ENCODE results near the gene PPP1R12B.
"Not testable (repeated sequence)": the region's sequence is repeated elsewhere in the genome, so short reads cannot be mapped to it uniquely, and the experiment has no call there.

The PPP1R12B gene

GRCh38 chr1:202528096-202528722 is 179.7 kb downstream of the PPP1R12B start:
- DNase-seq (ENCODE audit: low spot score) = not testable (repeated sequence)

GRCh38 chr1:202530686-202531085 is 182.2 kb downstream of the PPP1R12B start:
- DNase-seq (ENCODE audit: low spot score) = not testable (repeated sequence)

- no peak for DNase-seq (ENCODE audit: low spot score)
These were observed 182.9 kb downstream of the PPP1R12B start for GRCh38 chr1:202531472-202531811.

- not testable (repeated sequence) for DNase-seq (ENCODE audit: low spot score)
These were observed 183.5 kb downstream of the PPP1R12B start for GRCh38 chr1:202531812-202532616.

- not testable (repeated sequence) for DNase-seq (ENCODE audit: low spot score)
These were observed 190.7 kb downstream of the PPP1R12B start for GRCh38 chr1:202539166-202539574.

- not testable (repeated sequence) for DNase-seq (ENCODE audit: low spot score)
These were observed 191.1 kb downstream of the PPP1R12B start for GRCh38 chr1:202539583-202539982.

GRCh38 chr1:202540014-202540413 is 191.5 kb downstream of the PPP1R12B start:
- no peak for DNase-seq (ENCODE audit: low spot score)

- DNase-seq (ENCODE audit: low spot score) = no peak
These were observed 191.9 kb downstream of the PPP1R12B start for GRCh38 chr1:202540448-202540847.

- not testable (repeated sequence) for DNase-seq (ENCODE audit: low spot score)
These were observed 192.4 kb downstream of the PPP1R12B start for GRCh38 chr1:202540858-202541257.

- not testable (repeated sequence) for DNase-seq (ENCODE audit: low spot score)
These were observed 193.9 kb downstream of the PPP1R12B start for GRCh38 chr1:202542415-202542814.

- not testable (repeated sequence) for DNase-seq (ENCODE audit: low spot score)
These were observed 195.0 kb downstream of the PPP1R12B start for GRCh38 chr1:202543537-202543936.

- not testable (repeated sequence) for DNase-seq (ENCODE audit: low spot score)
These were observed 196.4 kb downstream of the PPP1R12B start for GRCh38 chr1:202544766-202545449.

GRCh38 chr1:202545647-202546303 is 197.3 kb downstream of the PPP1R12B start:
- not testable (repeated sequence) for DNase-seq (ENCODE audit: low spot score)

GRCh38 chr1:202546377-202546776 is 197.9 kb downstream of the PPP1R12B start:
- not testable (repeated sequence) for DNase-seq (ENCODE audit: low spot score)

- DNase-seq (ENCODE audit: low spot score) = not testable (repeated sequence)
These were observed 198.3 kb downstream of the PPP1R12B start for GRCh38 chr1:202546796-202547195.

GRCh38 chr1:202547215-202547614 is 198.7 kb downstream of the PPP1R12B start:
- DNase-seq (ENCODE audit: low spot score) = no peak

- not testable (repeated sequence) for DNase-seq (ENCODE audit: low spot score)
These were observed 201.6 kb downstream of the PPP1R12B start for GRCh38 chr1:202550088-202550487.

- DNase-seq (ENCODE audit: low spot score) = no peak
These were observed 203.2 kb downstream of the PPP1R12B start for GRCh38 chr1:202551683-202552082.

- DNase-seq (ENCODE audit: low spot score) = not testable (repeated sequence)
These were observed 204.1 kb downstream of the PPP1R12B start for GRCh38 chr1:202552615-202553014.

GRCh38 chr1:202553078-202553477 is 204.6 kb downstream of the PPP1R12B start:
- DNase-seq (ENCODE audit: low spot score) = not testable (repeated sequence)

GRCh38 chr1:202553560-202554038 is 205.1 kb downstream of the PPP1R12B start:
- DNase-seq (ENCODE audit: low spot score) = no peak

GRCh38 chr1:202554619-202555018 is 206.1 kb downstream of the PPP1R12B start:
- DNase-seq (ENCODE audit: low spot score) = not testable (repeated sequence)

Measured in SW480 (cell line).